Anterior cingulate cortex (tissue), 58 donors: ENCODE measurements around the gene EEF2.

Source experiments
- DNase-seq, 58 donors: peaks; one replicate each; lab custom pipeline; 2025; lab: John Stamatoyannopoulos, UW

EEF2 gene

GRCh38 chr19:3986260-3987041 lies 1.2 kb upstream of the EEF2 start:
- DNase-seq: peak in 45 of 58 donors; percentile 10 to 83 (median 42)

GRCh38 chr19:3985643-3986259 lies 488 bp upstream of the EEF2 start:
- DNase-seq: no peak

- DNase-seq: peak in 2 of 58 donors; percentile 47 to 70
Measured at GRCh38 chr19:3984584-3984907, 717 bp downstream of the EEF2 start.

GRCh38 chr19:3983936-3984583 lies 1.2 kb downstream of the EEF2 start:
- peak in 2 of 58 donors; percentile 13 to 19 for DNase-seq

GRCh38 chr19:3983542-3983914 lies 1.7 kb downstream of the EEF2 start:
- no peak for DNase-seq

GRCh38 chr19:3982701-3983541 lies 2.3 kb downstream of the EEF2 start:
- no peak for DNase-seq

GRCh38 chr19:3981736-3982681 lies 3.3 kb downstream of the EEF2 start:
- no peak for DNase-seq

- no peak for DNase-seq
Measured at GRCh38 chr19:3981373-3981735, 3.9 kb downstream of the EEF2 start.

GRCh38 chr19:3980353-3981251 lies 4.7 kb downstream of the EEF2 start:
- DNase-seq: no peak

- DNase-seq: no peak
Measured at GRCh38 chr19:3979674-3980352, 5.5 kb downstream of the EEF2 start.

GRCh38 chr19:3979289-3979673 lies 6.0 kb downstream of the EEF2 start:
- DNase-seq: no peak

GRCh38 chr19:3978145-3978544 lies 7.1 kb downstream of the EEF2 start:
- DNase-seq: no peak

- no peak for DNase-seq
Measured at GRCh38 chr19:3977242-3978143, 7.8 kb downstream of the EEF2 start.

- no peak for DNase-seq
Measured at GRCh38 chr19:3976495-3977241, 8.6 kb downstream of the EEF2 start.

- DNase-seq: no peak
Measured at GRCh38 chr19:3975637-3976087, 9.6 kb downstream of the EEF2 start.

GRCh38 chr19:3975144-3975543 lies 10.1 kb downstream of the EEF2 start:
- no peak for DNase-seq
